B cell (primary cell): Measurements from ENCODE around the gene NHP2. TPM values are rescaled to one million over a fixed set of nuclear protein-coding genes. Genes with fewer than 3 reads are reported as not detected.

Source experiments
- ATAC-seq: fragments of 200-7000 bp; cut with Tn5 transposase; one replicate; pipeline ENCODE4 v1.10.0; 2021; ENCODE audit warnings: low read depth, mild to moderate bottlenecking, moderate number of reproducible peaks, moderate library complexity
- CTCF ChIA-PET: fragments of 350-600 bp; sonication (Branson Sonifier 250); formaldehyde crosslinking; loops from one replicate; lab custom pipeline; 2021; ENCODE audit warnings: antibody characterized with exemption, inconsistent platforms; lab: Charles Lee
- POLR2A ChIA-PET: fragments of 350-600 bp; sonication (Branson Sonifier 250); formaldehyde crosslinking; loops from one replicate; lab custom pipeline; 2021; ENCODE audit warnings: antibody characterized with exemption; lab: Charles Lee
- DNase-seq: peaks from one replicate; pipeline ENCODE4 v3.0.0; 2013
- H2AFZ ChIP-seq: 2 replicates; pipeline ENCODE4 v1.6.1; 2012; ENCODE audit warnings: mild to moderate bottlenecking, low read depth, low read length; ENCODE audit not compliant: insufficient read depth, poor library complexity, severe bottlenecking
- H3K27ac ChIP-seq, 2 donors: 1 replicate in 1 of 2; 2 replicates in 1 of 2; pipeline ENCODE4 v1.5.1; 2012 to 2013; ENCODE audit warnings: low read length in 2 of 2, mild to moderate bottlenecking in 2 of 2, moderate library complexity in 1 of 2
- H3K27me3 ChIP-seq, 4 experiments: fragments of 200-600 bp in 1 of 4; sonication (generic) in 1 of 4; replicated peaks in 1 of 4; 1 replicate in 2 of 4; 2 replicates in 2 of 4; pipeline versions ENCODE4 v1.6.1 to v1.7.0; 2013 to 2016; ENCODE audit warnings: low read length in 3 of 4, mild to moderate bottlenecking in 2 of 4, mixed read lengths in 1 of 4, moderate library complexity in 1 of 4; ENCODE audit not compliant: insufficient read depth in 4 of 4, control insufficient read depth in 3 of 4; ENCODE audit errors: control extremely low read depth in 1 of 4
- H3K36me3 ChIP-seq, 2 experiments: replicated peaks in 1 of 2; 1 replicate in 1 of 2; 2 replicates in 1 of 2; pipeline versions ENCODE4 v1.6.1 to v1.7.1; 2013; ENCODE audit warnings: low read length in 1 of 2; ENCODE audit not compliant: insufficient read depth in 2 of 2, control insufficient read depth in 1 of 2; ENCODE audit errors: control extremely low read depth in 1 of 2, extremely low read depth in 1 of 2
- H3K4me1 ChIP-seq, 2 donors: fragments of 200-600 bp in 1 of 2; sonication (generic) in 1 of 2; 1 replicate in 1 of 2; 2 replicates in 1 of 2; pipeline versions ENCODE4 v1.5.1 to v1.6.1; 2013 to 2017; ENCODE audit warnings: low read length in 2 of 2; ENCODE audit not compliant: control insufficient read depth in 2 of 2, insufficient read depth in 2 of 2
- H3K4me2 ChIP-seq: replicated peaks from 2 replicates; pipeline ENCODE3; 2012; ENCODE audit warnings: mild to moderate bottlenecking, low read depth, low read length; ENCODE audit not compliant: poor library complexity, severe bottlenecking
- H3K4me3 ChIP-seq, 5 experiments: fragments of 200-600 bp in 1 of 5; sonication (generic) in 1 of 5; 1 replicate in 3 of 5; 2 replicates in 2 of 5; pipeline versions ENCODE4 v1.5.1 to v1.7.0; 2011 to 2016; ENCODE audit warnings: low read length in 4 of 5, mild to moderate bottlenecking in 4 of 5, low read depth in 2 of 5, control low read depth in 1 of 5, moderate library complexity in 1 of 5; ENCODE audit not compliant: insufficient read depth in 1 of 5; ENCODE audit errors: control extremely low read depth in 1 of 5, extremely low read depth in 1 of 5
- H3K79me2 ChIP-seq: fragments of 200-600 bp; sonication (generic); one replicate; pipeline ENCODE4 v1.6.0; 2016; ENCODE audit warnings: low read length; ENCODE audit not compliant: control insufficient read depth, insufficient read depth
- H3K9ac ChIP-seq: fragments of 200-600 bp; sonication (generic); 2 replicates; pipeline ENCODE4 v1.6.1; 2017; ENCODE audit warnings: mild to moderate bottlenecking, low read length, moderate library complexity
- H3K9me3 ChIP-seq, 3 donors: one replicate each; pipeline versions ENCODE4 v1.6.1 to v1.7.1; 2013; ENCODE audit warnings: low read length in 2 of 3; ENCODE audit not compliant: control insufficient read depth in 2 of 3, insufficient read depth in 1 of 3; ENCODE audit errors: control extremely low read depth in 1 of 3
- H4K20me1 ChIP-seq: 2 replicates; pipeline ENCODE4 v1.6.0; 2012; ENCODE audit warnings: mild to moderate bottlenecking, low read length; ENCODE audit not compliant: insufficient read depth, control insufficient read depth, poor library complexity, severe bottlenecking
- H3K27ac Mint-ChIP-seq: one replicate; pipeline ENCODE4 v1.8.0; 2021; ENCODE audit warnings: mixed read lengths
- H3K27me3 Mint-ChIP-seq: one replicate; pipeline ENCODE4 v1.8.0; 2021; ENCODE audit warnings: mixed read lengths
- H3K4me1 Mint-ChIP-seq: one replicate; pipeline ENCODE4 v1.8.0; 2021; ENCODE audit warnings: mixed read lengths
- H3K4me3 Mint-ChIP-seq: one replicate; pipeline ENCODE4 v1.8.0; 2021; ENCODE audit warnings: mixed read lengths
- H3K9me3 Mint-ChIP-seq: one replicate; pipeline ENCODE4 v1.8.0; 2022; ENCODE audit warnings: mixed read lengths; ENCODE audit not compliant: insufficient read depth
- EZH2 ChIP-seq: IDR thresholded peaks from 2 replicates; pipeline ENCODE4 v1.6.1; 2012; ENCODE audit warnings: borderline replicate concordance, low read depth, mild to moderate bottlenecking, moderate library complexity, low read length; ENCODE audit not compliant: insufficient read depth, poor library complexity, severe bottlenecking
- WGBS: methylation state at CpG from one replicate; pipeline ENCODE4 v1.1.5; 2013; ENCODE audit warnings: missing lambda C conversion rate; ENCODE audit not compliant: insufficient coverage; 5-methylcytosine and 5-hydroxymethylcytosine counted together
- intact Hi-C: fragments of 100-400 bp; cut with micrococcal nuclease; formaldehyde crosslinking; loops from one replicate; pipeline ENCODE4 v1.10.0; 2022
- polyA plus RNA-seq: library from polyadenylated mRNA; depleted of rRNA; stranded (reverse); fragments of >200 nt; gene quantifications from 2 replicates; pipeline ENCODE4 v1.2.3, GENCODE V29; 2012
- total RNA-seq, 2 donors: library from RNA; stranded (reverse); fragments of 120-200 nt in 1 of 2; gene quantifications; 1 replicate in 1 of 2; 2 replicates in 1 of 2; pipeline versions ENCODE4 v1.2.3 to v1.2.4, GENCODE V29; 2013 to 2022
- TF ChIP-seq, protein P1 (sequence below): fragments of 200-600 bp; IDR thresholded peaks from one replicate; pipeline ENCODE4 v1.8.0; 2022; ENCODE audit warnings: antibody characterized with exemption, mild to moderate bottlenecking

Gene NHP2
- total and polyA plus RNA-seq, 2 donors (not counting 1 experiment from before 2014, with no cell fraction given) = 66.0 to 99.8 TPM

- Histone ChIP-seq H3K79me2 (peaks cover 61% of the 10 kb centered on the region), H3K9ac (no peak overlapping the region), H3K4me2 (peak overlapping the region; percentile 95), H2AFZ (no peak overlapping the region), H3K27me3 (no peaks in the 10 kb centered on the region), H4K20me1 (peaks cover 88% of the 10 kb centered on the region), H3K27ac (peak overlapping the region in 1 of 2 donors; percentile 26), H3K9me3 (no peaks in the 10 kb centered on the region), H3K4me1 (peaks cover 74 to 76% of the 10 kb centered on the region in 2 donors), H3K36me3 (peaks cover 0 to 42% of the 10 kb centered on the region in 2 experiments), H3K4me3 (no peak overlapping the region)
- TF ChIP-seq EZH2 = no peak
- TF ChIP-seq, protein P1, sequence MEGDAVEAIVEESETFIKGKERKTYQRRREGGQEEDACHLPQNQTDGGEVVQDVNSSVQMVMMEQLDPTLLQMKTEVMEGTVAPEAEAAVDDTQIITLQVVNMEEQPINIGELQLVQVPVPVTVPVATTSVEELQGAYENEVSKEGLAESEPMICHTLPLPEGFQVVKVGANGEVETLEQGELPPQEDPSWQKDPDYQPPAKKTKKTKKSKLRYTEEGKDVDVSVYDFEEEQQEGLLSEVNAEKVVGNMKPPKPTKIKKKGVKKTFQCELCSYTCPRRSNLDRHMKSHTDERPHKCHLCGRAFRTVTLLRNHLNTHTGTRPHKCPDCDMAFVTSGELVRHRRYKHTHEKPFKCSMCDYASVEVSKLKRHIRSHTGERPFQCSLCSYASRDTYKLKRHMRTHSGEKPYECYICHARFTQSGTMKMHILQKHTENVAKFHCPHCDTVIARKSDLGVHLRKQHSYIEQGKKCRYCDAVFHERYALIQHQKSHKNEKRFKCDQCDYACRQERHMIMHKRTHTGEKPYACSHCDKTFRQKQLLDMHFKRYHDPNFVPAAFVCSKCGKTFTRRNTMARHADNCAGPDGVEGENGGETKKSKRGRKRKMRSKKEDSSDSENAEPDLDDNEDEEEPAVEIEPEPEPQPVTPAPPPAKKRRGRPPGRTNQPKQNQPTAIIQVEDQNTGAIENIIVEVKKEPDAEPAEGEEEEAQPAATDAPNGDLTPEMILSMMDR = no peak
- intact Hi-C loops = loop anchor here (10.0 kb wide), 1 partner anchor 805 kb away; the partner anchor contains the start of gene MXD3
- H3K4me1 Mint-ChIP-seq = peaks cover 70% of the 10 kb centered on the region
- POLR2A ChIA-PET = interaction anchor here (1.0 to 1.7 kb wide), 4 partner anchors 9 to 610 kb away, joined by 3 to 7 read pairs (median 4); partner anchors contain the start of gene NHP2
- ATAC-seq (no peak), DNase-seq (no peak)
- no peak overlapping the region for H3K4me3 Mint-ChIP-seq
- CTCF ChIA-PET = interaction anchor here (1.1 to 8.6 kb wide), 14 partner anchors 9 to 53 kb away, joined by 3 to 92 read pairs (median 12); partner anchors contain the start of genes NHP2 and RMND5B
- H3K27ac Mint-ChIP-seq = no peak overlapping the region
- 93% methylated on average over 26 of the region's 27 CpGs for WGBS
- no peaks in the 10 kb centered on the region for H3K9me3 Mint-ChIP-seq
- H3K27me3 Mint-ChIP-seq = no peaks in the 10 kb centered on the region
Measured at GRCh38 chr5:178119915-178120606, 33.6 kb downstream of the NHP2 start.
